HG02840 (cell line): ENCODE results near the gene CD19.
"Not testable (repeated sequence)": the region's sequence is repeated elsewhere in the genome, so short reads cannot be mapped to it uniquely, and the experiment has no call there.

Experiments used
- ATAC-seq: cut with Tn5 transposase; IDR thresholded peaks from one replicate; pipeline ENCODE4 v1.9.1; 2021; ENCODE audit warnings: mild to moderate bottlenecking, moderate library complexity, moderate number of reproducible peaks; ENCODE audit not compliant: unreplicated experiment, low FRiP score

Gene CD19

GRCh38 chr16:28931801-28932225 lies at the start of gene CD19:
TSS of gene CD19 (plus strand) at chr16:28931971. CDS start at chr16:28932001, 30 bp downstream.
- no peak for ATAC-seq

GRCh38 chr16:28882551-28883160 lies 49.1 kb upstream of the CD19 start:
- no peak for ATAC-seq

GRCh38 chr16:28883221-28883996 lies 48.4 kb upstream of the CD19 start:
- no peak for ATAC-seq

GRCh38 chr16:28884045-28884444 lies 47.7 kb upstream of the CD19 start:
- no peak for ATAC-seq

GRCh38 chr16:28886945-28887344 lies 44.8 kb upstream of the CD19 start:
- ATAC-seq: no peak

- ATAC-seq: not testable (repeated sequence)
These were observed 41.4 kb upstream of the CD19 start for GRCh38 chr16:28890355-28890754.

GRCh38 chr16:28891964-28892890 lies 39.5 kb upstream of the CD19 start:
- ATAC-seq: no peak

- ATAC-seq: no peak
These were observed 38.5 kb upstream of the CD19 start for GRCh38 chr16:28893291-28893690.

- no peak for ATAC-seq
These were observed 36.2 kb upstream of the CD19 start for GRCh38 chr16:28895609-28896008.

- no peak for ATAC-seq
These were observed 33.9 kb upstream of the CD19 start for GRCh38 chr16:28897826-28898225.

GRCh38 chr16:28898266-28898665 lies 33.5 kb upstream of the CD19 start:
- no peak for ATAC-seq

GRCh38 chr16:28898942-28899341 lies 32.8 kb upstream of the CD19 start:
- ATAC-seq: no peak

GRCh38 chr16:28899882-28900590 lies 31.7 kb upstream of the CD19 start:
- ATAC-seq: no peak

GRCh38 chr16:28900601-28901000 lies 31.2 kb upstream of the CD19 start:
- ATAC-seq: no peak

- no peak for ATAC-seq
These were observed 29.9 kb upstream of the CD19 start for GRCh38 chr16:28901862-28902261.

GRCh38 chr16:28902909-28903308 lies 28.9 kb upstream of the CD19 start:
- ATAC-seq: no peak

GRCh38 chr16:28903344-28904042 lies 28.3 kb upstream of the CD19 start:
- no peak for ATAC-seq

GRCh38 chr16:28904363-28904762 lies 27.4 kb upstream of the CD19 start:
- no peak for ATAC-seq

- ATAC-seq: no peak
These were observed 26.9 kb upstream of the CD19 start for GRCh38 chr16:28904828-28905227.

GRCh38 chr16:28905229-28905754 lies 26.5 kb upstream of the CD19 start:
- ATAC-seq: no peak
